Stimulated activated CD8-positive, alpha-beta memory T cell treated with anti-CD3 and anti-CD28 coated beads, Interleukin-4, amount 100 ng/mL, for 24 hours (primary cell): ENCODE data around the gene IQCN.
"Not testable (repeated sequence)": the region's sequence is repeated elsewhere in the genome, so short reads cannot be mapped to it uniquely, and the experiment has no call there.

Source experiments
- DNase-seq: peaks from one replicate; pipeline ENCODE4 v3.0.0-alpha.2; 2020; ENCODE audit warnings: low read depth

Gene IQCN

DNA sequence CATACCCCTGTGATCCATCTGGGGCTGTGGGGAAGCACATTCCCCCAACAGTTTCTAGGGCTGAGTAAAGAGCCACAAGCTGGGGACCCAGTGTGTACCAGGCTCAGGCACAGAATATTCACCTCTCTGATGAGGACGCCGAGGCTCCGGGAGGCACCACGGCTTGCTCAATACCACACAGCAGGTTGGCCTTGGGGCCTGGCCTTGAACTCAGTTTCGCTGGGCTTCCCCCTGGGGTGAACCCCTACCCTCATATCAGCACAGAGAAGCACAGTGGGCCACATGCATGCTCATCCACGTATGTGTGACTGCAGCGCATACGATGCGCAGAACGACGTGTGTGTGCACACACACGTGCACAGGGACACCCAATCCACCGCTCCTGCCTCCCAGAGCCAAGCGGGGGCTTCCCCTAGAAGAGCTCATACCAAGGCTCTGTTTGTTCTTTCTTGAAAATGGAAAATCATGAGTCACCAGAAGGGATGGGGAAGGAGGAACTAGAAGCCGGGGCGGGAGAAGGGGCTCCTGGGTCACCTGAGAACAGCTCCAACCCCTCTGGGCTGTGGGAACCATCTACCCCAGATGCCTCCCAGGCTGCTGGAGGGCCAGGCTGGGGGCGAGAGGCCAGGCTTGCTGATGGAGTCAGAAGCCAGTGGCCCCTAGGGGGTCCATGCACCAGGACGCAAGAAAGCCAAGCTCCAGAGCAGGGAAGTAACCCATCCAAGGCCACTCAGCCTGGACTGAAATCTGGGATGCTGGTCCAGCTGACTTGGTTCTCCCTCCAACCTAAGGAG, 43.1 kb downstream of the IQCN start:
- no peak for DNase-seq

GRCh38 chr19:18229915-18230314, 44.3 kb downstream of the IQCN start:
- no peak for DNase-seq

- no peak for DNase-seq
Observed at GRCh38 chr19:18229474-18229873, 44.8 kb downstream of the IQCN start.

DNA sequence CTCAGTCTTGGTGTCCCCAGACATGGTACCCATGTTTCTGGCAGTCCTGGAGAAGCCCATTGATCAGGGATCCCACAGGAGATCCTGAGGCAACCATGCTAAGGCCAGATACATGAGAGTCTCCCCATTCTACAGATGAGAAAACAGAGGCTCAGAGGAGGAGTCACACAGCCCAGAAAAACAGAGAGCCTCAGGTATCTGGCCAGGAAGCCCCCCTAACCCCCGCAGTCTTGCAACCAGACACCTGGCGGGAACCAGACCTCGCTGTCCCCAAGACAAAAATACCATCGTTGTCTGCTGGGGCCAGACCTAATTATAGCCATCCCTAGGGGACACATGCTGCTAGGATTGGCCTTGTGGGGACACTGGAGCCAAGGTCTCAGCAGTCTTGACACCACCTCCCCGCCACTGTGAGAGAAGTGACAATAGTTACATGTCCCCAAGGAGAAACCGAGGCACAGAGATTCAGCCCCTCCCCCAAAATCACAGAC, 46.4 kb downstream of the IQCN start:
- no peak for DNase-seq

DNA sequence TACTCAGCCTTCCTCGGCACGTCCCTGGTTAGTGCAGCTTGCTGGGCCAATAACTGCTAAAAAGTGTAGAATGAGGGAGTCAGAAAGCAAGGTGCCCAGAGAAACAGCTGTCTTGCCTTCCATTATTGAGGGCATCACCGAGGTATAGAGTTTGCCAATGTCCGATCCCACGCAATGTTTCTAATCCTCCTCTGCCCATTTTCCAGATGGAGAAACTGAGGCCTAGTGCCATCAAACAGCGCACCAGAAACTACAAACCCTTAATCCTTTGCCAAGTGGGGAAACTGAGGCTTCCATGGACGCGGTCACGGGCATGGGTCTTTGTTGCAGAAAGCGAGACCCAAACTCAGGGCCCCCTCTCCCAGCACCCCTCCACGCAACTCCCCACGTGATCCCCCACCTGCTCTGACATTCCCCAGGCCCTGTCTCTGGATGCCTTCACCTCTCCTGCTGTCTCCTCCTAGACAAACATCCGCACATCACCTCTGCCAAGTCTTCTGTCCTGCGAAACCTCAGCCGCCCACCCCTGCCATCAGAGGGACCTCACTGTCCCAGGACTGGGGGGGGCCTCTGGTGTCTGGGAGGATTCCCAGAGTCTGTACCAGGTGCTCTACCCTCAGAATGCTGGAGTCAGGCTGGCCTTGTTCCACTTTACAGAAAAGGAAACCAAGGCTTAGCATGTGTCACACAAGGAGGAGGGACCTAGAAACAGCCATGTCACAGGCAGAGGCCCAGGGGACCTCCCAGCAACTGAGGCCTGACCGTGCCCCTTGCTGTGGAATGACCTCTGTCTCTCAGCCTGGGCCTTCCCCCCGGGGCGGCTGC, 47.1 kb downstream of the IQCN start:
- DNase-seq, result no peak

DNA sequence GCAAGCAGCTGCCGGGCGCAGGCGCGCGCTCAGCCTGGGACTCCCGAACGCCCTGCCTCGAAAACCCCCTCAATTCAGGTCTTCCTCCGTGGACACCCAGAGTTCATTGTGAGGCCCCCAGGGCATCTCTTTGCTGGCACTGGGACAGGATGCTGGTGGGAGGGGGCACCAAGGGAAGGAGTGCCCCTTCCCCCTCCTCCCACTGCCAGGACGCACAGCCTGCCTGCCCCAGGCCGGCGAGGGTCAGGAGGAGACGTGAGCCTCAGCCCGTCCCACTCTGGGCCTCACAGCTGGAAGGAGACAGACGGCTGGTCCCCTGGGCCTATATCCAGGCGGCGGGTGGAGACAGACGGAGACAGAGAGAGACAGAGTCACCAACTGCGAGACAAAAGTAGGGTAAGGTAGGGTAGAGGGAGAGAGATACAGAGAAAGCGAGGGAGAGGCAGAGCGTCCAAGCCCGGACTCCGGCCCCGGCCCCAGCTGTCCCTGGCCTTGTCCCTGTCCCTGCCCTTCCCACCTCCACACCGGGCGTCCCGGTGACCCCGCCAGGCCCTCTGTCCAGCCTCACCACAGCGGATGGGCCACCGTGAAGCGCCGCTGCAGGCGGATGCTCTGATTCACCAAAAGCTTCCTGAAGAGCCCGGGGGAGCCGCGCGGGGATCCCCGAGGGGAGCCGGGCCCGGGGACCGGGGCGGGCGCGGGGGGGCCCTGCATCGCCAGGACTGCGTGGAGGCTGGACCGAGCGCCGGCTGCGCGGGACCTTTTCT, 48.4 kb downstream of the IQCN start, which contains the start of gene PDE4C:
Gene PDE4C (minus strand): TSS at position 737 of the 767 bp plus-strand sequence. CDS start 23 bp downstream, at position 714.
- DNase-seq, result no peak

GRCh38 chr19:18225355-18225701, 48.9 kb downstream of the IQCN start:
- no peak for DNase-seq

- peak; percentile 87 for DNase-seq
Observed at GRCh38 chr19:18224525-18225354, 49.5 kb downstream of the IQCN start.

- no peak for DNase-seq
Observed at GRCh38 chr19:18223860-18224524, 50.3 kb downstream of the IQCN start.

- no peak for DNase-seq
Observed at GRCh38 chr19:18221815-18222725, 52.2 kb downstream of the IQCN start.

DNA sequence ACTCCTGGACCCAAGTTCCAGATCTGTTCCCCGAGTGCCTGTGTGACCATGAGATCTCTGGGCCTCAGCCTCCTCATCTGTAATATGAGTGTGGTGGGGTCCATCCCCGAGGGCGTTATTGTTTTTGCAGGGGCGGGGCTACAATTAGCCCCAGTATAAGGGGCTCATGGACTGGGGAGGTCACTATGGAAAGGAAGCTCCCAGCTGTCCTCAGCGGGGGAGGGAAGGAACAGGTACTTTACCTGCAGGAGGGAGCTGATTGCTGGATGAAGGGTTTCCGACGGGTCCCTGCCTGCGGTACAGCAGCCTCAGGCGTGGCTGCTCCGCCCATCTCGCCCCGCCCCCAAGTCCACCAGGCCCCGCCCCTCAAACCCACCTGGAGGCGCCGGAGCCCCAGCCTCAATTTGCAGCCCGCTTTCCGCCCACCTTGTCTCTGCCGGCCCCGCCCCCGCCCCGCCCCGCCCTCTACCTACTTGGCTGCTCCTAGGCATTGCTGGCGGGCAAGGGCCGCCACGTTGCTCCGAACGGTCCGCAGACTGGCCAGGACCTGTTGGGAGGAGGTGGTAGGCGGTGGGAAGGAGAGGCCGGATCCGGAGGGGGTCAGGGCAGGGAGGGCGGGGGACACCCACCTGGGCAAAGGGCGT, 53.5 kb downstream of the IQCN start:
- DNase-seq, result no peak

DNA sequence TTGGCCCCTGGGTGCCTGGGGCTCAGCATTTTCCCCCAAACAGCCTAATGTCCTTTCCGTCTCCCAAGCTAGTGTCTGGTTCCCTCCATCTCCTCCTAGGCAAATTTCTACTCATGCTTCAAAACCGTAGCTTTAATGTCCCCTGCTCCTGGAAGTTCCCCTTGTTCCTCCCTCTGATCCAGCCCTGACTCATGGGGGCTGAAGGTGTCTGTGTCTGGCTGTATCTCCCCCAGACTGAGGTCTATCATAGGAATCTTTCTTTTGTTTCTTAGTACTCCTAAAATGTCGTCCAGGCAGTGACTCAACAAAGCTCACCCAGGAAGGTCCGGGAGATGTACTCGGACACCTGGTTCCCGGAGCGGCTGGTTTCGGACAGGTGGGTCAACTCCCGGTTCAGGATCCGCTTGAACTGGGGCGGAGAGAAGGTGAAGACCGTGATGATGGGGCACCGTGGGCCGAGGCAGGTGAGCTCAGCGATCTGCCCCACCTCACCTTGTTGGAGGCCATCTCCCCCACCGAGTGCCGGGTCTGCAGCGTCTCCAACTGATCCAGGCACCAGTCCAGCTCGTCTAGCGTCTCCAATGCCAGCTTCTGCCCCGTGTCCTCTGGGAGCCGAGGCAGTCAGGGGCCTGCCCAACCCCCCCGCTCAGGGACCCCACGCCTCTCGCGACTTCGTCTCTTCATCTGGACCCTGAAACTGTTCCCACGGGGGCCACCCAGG, 54.2 kb downstream of the IQCN start:
- no peak for DNase-seq

DNA sequence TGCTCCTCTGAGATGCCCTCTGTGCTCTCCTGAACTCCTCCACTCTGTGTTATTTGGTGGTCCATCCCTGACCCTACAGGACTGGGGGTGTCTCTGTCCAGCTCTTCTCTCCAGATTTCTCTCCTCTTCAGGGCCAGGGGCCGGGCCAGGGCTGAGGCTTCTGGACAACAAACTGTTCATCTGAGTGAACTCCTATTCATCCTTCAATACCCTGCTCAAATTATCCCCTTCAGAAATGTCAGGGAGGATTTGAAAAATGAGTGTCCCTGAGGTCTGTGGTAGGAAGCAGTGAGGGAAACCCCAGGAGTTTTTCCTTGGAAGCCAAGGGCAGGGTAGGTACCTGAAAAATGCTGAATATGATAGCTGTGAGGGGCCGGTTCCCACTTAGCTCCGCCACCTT, 55.7 kb downstream of the IQCN start:
- no peak for DNase-seq

- DNase-seq, result no peak
Observed at GRCh38 chr19:18218159-18218558, 56.1 kb downstream of the IQCN start.

- no peak for DNase-seq
Observed at GRCh38 chr19:18216789-18217188, 57.5 kb downstream of the IQCN start.

DNA sequence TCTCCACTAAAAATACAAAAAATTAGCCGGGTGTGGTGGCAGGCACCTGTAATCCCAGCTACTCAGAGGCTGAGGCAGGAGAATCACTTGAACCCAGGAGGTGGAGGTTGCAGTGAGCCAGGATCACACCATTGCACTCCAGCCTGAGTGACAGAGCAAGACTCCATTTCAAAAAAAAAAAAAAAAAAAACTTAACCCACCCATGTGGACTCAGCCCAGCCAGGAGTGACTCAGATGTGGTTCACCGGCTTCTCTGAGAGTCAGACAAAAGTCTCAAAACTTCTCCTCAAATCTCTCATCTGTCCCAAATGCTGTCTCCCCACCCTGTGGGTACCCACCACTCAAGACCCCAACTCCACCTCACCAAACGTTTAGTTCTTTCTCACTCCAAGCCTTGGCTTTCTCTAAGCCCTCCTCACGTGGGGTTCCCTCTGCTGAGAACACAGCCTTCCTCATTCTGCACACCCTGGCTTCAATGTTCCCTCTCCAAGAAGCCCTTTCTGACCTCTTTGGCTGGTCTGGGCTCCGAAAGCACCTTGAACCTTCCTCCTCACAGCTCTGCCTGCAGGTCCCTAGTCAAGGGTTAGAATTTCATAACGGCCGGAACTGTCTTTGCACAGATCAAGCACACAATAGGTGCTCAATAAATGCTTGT, 59.3 kb downstream of the IQCN start:
- no peak for DNase-seq

GRCh38 chr19:18211683-18212082, 62.6 kb downstream of the IQCN start:
- DNase-seq, result no peak

- not testable (repeated sequence) for DNase-seq
Observed at GRCh38 chr19:18209912-18210311, 64.3 kb downstream of the IQCN start.
